ENCODE measurements around the gene NFIB.

Gene NFIB

DNA sequence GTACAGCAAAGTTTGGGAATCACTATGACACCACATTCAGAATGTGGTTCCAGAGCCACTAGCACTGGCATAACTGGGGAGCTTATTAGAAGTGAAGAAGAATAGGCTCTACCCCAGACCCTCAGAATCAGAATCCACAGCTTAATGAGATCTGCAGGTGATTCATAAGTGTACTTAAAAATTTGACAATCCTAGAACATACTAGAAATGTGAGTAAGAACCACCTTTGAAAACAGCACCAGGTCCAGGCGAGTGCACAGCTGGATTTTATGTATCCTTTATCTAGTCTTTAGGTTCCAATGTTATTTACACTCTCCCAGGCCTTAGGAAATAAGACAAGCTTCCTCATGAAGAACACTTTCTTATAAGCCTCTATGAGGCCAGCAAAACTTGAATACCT is 149.0 kb downstream of the NFIB start:
- no peak overlapping the region for H3K4me3 ChIP-seq (ENCODE audit: low read length)
- H3K9me3 ChIP-seq (replicated peaks; ENCODE audit: insufficient read depth, low read length): no peaks in the 10 kb centered on the region
- no peak overlapping the region for H2AFZ ChIP-seq (ENCODE audit: low read length)
- H3K9ac ChIP-seq (ENCODE audit: low read length): no peak overlapping the region
- no peaks in the 10 kb centered on the region for H3K9me2 ChIP-seq (replicated peaks; ENCODE audit: insufficient read depth, low read length)
- H3K27me3 ChIP-seq (replicated peaks; ENCODE audit: insufficient read depth, low read length): no peaks in the 10 kb centered on the region
- no peaks in the 10 kb centered on the region for H3F3A ChIP-seq (ENCODE audit: insufficient read depth, low read length)
- TF ChIP-seq, protein P1, sequence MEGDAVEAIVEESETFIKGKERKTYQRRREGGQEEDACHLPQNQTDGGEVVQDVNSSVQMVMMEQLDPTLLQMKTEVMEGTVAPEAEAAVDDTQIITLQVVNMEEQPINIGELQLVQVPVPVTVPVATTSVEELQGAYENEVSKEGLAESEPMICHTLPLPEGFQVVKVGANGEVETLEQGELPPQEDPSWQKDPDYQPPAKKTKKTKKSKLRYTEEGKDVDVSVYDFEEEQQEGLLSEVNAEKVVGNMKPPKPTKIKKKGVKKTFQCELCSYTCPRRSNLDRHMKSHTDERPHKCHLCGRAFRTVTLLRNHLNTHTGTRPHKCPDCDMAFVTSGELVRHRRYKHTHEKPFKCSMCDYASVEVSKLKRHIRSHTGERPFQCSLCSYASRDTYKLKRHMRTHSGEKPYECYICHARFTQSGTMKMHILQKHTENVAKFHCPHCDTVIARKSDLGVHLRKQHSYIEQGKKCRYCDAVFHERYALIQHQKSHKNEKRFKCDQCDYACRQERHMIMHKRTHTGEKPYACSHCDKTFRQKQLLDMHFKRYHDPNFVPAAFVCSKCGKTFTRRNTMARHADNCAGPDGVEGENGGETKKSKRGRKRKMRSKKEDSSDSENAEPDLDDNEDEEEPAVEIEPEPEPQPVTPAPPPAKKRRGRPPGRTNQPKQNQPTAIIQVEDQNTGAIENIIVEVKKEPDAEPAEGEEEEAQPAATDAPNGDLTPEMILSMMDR (IDR thresholded peaks at IDR 0.05; ENCODE audit: low read length): no peak
- TF ChIP-seq EZH2 (optimal IDR thresholded peaks at IDR 0.05; ENCODE audit: low read depth, low read length) (no peak), EZH2phosphoT487 (IDR thresholded peaks at IDR 0.05; ENCODE audit: low read length) (no peak)
- H4K20me1 ChIP-seq (ENCODE audit: insufficient read depth, low read length): no peaks in the 10 kb centered on the region
- no peak overlapping the region for H3K27ac ChIP-seq (ENCODE audit: low read length)
- DNase-seq: no peak
- no peaks in the 10 kb centered on the region for H3K79me2 ChIP-seq (ENCODE audit: low read length)
- H3K4me2 ChIP-seq (ENCODE audit: low read depth, low read length): no peak overlapping the region
- no peaks in the 10 kb centered on the region for H3K4me1 ChIP-seq (ENCODE audit: low read length)
- H3K36me3 ChIP-seq (replicated peaks; ENCODE audit: insufficient read depth, low read length): no peaks in the 10 kb centered on the region

DNA sequence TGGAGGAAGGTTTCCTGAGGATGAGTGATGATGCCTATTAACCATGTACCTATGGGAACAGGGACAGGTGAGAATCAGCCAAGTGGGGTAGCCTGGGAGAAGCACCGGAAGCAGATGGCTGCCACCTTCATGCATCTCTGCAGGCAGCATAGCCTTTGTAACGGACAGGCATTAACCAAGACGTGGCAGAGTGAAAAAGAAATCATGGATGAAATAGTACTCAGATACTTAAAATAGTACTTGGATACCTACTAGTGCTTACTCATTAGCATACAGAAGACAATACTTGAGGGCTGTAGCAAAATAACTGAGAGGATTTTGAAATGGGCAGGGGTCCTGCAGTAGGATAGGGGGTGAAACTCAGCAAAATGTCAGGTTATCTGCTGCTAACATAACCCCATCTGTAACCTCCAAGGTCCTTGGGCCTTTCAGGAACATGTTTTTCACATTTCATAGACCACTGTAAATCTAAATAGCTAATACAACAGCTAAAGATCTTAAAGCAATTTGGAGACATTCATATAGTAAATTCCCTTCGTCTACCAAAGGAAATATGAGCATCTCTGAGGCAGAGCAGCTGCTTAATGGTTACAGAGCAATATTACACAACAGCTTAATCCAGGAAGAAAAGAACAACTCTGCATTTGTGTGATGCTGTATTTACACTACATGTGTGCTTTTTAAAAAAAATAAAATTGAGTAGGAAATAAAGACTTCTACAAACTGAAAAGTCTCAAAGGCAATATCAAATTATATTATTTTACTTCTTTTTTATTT is 154.3 kb downstream of the NFIB start:
- H4K20me1 ChIP-seq (ENCODE audit: insufficient read depth, low read length): no peaks in the 10 kb centered on the region
- no peak overlapping the region for H3K4me2 ChIP-seq (ENCODE audit: low read depth, low read length)
- no peaks in the 10 kb centered on the region for H3F3A ChIP-seq (ENCODE audit: insufficient read depth, low read length)
- no peaks in the 10 kb centered on the region for H3K9me3 ChIP-seq (replicated peaks; ENCODE audit: insufficient read depth, low read length)
- TF ChIP-seq EZH2 (optimal IDR thresholded peaks at IDR 0.05; ENCODE audit: low read depth, low read length) (no peak), EZH2phosphoT487 (IDR thresholded peaks at IDR 0.05; ENCODE audit: low read length) (no peak)
- TF ChIP-seq, protein P1 (IDR thresholded peaks at IDR 0.05; ENCODE audit: low read length): no peak
- no peaks in the 10 kb centered on the region for H3K9me2 ChIP-seq (replicated peaks; ENCODE audit: insufficient read depth, low read length)
- no peak overlapping the region for H3K4me3 ChIP-seq (ENCODE audit: low read length)
- peaks cover 18% of the 10 kb centered on the region for H3K4me1 ChIP-seq (ENCODE audit: low read length)
- no peak for DNase-seq
- H2AFZ ChIP-seq (ENCODE audit: low read length): no peak overlapping the region
- no peaks in the 10 kb centered on the region for H3K36me3 ChIP-seq (replicated peaks; ENCODE audit: insufficient read depth, low read length)
- H3K27me3 ChIP-seq (replicated peaks; ENCODE audit: insufficient read depth, low read length): peaks cover 11% of the 10 kb centered on the region
- no peak overlapping the region for H3K27ac ChIP-seq (ENCODE audit: low read length)
- no peak overlapping the region for H3K9ac ChIP-seq (ENCODE audit: low read length)
- no peaks in the 10 kb centered on the region for H3K79me2 ChIP-seq (ENCODE audit: low read length)

- Histone ChIP-seq H3K27ac (ENCODE audit: low read length) (no peak overlapping the region), H3K79me2 (ENCODE audit: low read length) (no peaks in the 10 kb centered on the region), H3K9ac (ENCODE audit: low read length) (no peak overlapping the region), H3F3A (ENCODE audit: insufficient read depth, low read length) (no peaks in the 10 kb centered on the region), H3K4me3 (ENCODE audit: low read length) (no peak overlapping the region), H2AFZ (ENCODE audit: low read length) (no peak overlapping the region), H3K9me3 (replicated peaks; ENCODE audit: insufficient read depth, low read length) (no peaks in the 10 kb centered on the region), H3K9me2 (replicated peaks; ENCODE audit: insufficient read depth, low read length) (no peaks in the 10 kb centered on the region), H3K4me1 (ENCODE audit: low read length) (peaks cover 18% of the 10 kb centered on the region), H3K27me3 (replicated peaks; ENCODE audit: insufficient read depth, low read length) (peaks cover 13% of the 10 kb centered on the region), H3K36me3 (replicated peaks; ENCODE audit: insufficient read depth, low read length) (no peaks in the 10 kb centered on the region), H4K20me1 (ENCODE audit: insufficient read depth, low read length) (no peaks in the 10 kb centered on the region), H3K4me2 (ENCODE audit: low read depth, low read length) (no peak overlapping the region)
- TF ChIP-seq EZH2phosphoT487 (IDR thresholded peaks at IDR 0.05; ENCODE audit: low read length): no peak
- no peak for TF ChIP-seq EZH2 (optimal IDR thresholded peaks at IDR 0.05; ENCODE audit: low read depth, low read length)
- TF ChIP-seq, protein P1 (IDR thresholded peaks at IDR 0.05; ENCODE audit: low read length): no peak
- no peak for DNase-seq
Observed at GRCh38 chr9:14158916-14159315, 155.0 kb downstream of the NFIB start.
